HG03520 (cell line): ENCODE results near the gene GLI2.

Source experiments
- ATAC-seq: cut with Tn5 transposase; IDR thresholded peaks from one replicate; pipeline ENCODE4 v1.9.1; 2021; ENCODE audit warnings: mild to moderate bottlenecking, moderate library complexity; ENCODE audit not compliant: unreplicated experiment

The GLI2 gene

GRCh38 chr2:120754067-120754960, 18.6 kb downstream of the GLI2 start:
- ATAC-seq = no peak

GRCh38 chr2:120758181-120759144, 22.8 kb downstream of the GLI2 start:
- no peak for ATAC-seq

- no peak for ATAC-seq
Measured at GRCh38 chr2:120759543-120760331, 24.1 kb downstream of the GLI2 start.

GRCh38 chr2:120760446-120761135, 24.9 kb downstream of the GLI2 start:
- no peak for ATAC-seq

GRCh38 chr2:120761164-120761861, 25.6 kb downstream of the GLI2 start:
- ATAC-seq = no peak

- no peak for ATAC-seq
Measured at GRCh38 chr2:120761911-120762310, 26.2 kb downstream of the GLI2 start.

- ATAC-seq = no peak
Measured at GRCh38 chr2:120762341-120763061, 26.8 kb downstream of the GLI2 start.

- ATAC-seq = no peak
Measured at GRCh38 chr2:120763508-120763907, 27.8 kb downstream of the GLI2 start.

- no peak for ATAC-seq
Measured at GRCh38 chr2:120763931-120764330, 28.3 kb downstream of the GLI2 start.

GRCh38 chr2:120764492-120764891, 28.8 kb downstream of the GLI2 start:
- no peak for ATAC-seq

- no peak for ATAC-seq
Measured at GRCh38 chr2:120764991-120765677, 29.5 kb downstream of the GLI2 start.

GRCh38 chr2:120765678-120766469, 30.2 kb downstream of the GLI2 start:
- no peak for ATAC-seq

GRCh38 chr2:120766470-120767351, 31.0 kb downstream of the GLI2 start:
- ATAC-seq = no peak

- no peak for ATAC-seq
Measured at GRCh38 chr2:120767486-120768005, 31.9 kb downstream of the GLI2 start.

GRCh38 chr2:120768112-120769048, 32.7 kb downstream of the GLI2 start:
- no peak for ATAC-seq
